Right cardiac atrium (tissue), 5 donors: ENCODE measurements around the gene IQCE. TPM values are rescaled to one million over a fixed set of nuclear protein-coding genes. Genes with fewer than 3 reads are reported as not detected.
A peak's percentile ranks its signal among the peaks of the same experiment; 100 is the strongest.
"Not testable (repeated sequence)": the region's sequence is repeated elsewhere in the genome, so short reads cannot be mapped to it uniquely, and the experiment has no call there.

Source experiments
- ATAC-seq, 2 donors: fragments of 200-7000 bp; cut with Tn5 transposase; one replicate each; pipeline versions ENCODE4 v1.8.0 to v1.9.1; 2020; ENCODE audit warnings: moderate library complexity in 2 of 2, mild to moderate bottlenecking in 1 of 2
- DNase-seq, 3 donors: peaks; one replicate each; pipeline ENCODE4 v3.0.0-alpha.2; 2020
- H3K27ac ChIP-seq: one replicate; pipeline ENCODE4 v1.5.1; 2013; ENCODE audit warnings: mild to moderate bottlenecking, low read length, control low read depth, moderate library complexity
- H3K27me3 ChIP-seq: one replicate; pipeline ENCODE4 v1.6.1; 2013; ENCODE audit not compliant: control insufficient read depth, insufficient read depth
- H3K4me1 ChIP-seq: one replicate; pipeline ENCODE4 v1.6.1; 2013; ENCODE audit warnings: low read length; ENCODE audit not compliant: control insufficient read depth, insufficient read depth
- H3K4me3 ChIP-seq: one replicate; pipeline ENCODE4 v1.5.1; 2013; ENCODE audit warnings: low read length, control low read depth
- H3K9me3 ChIP-seq: one replicate; pipeline ENCODE4 v1.6.1; 2013; ENCODE audit warnings: low read length; ENCODE audit not compliant: control insufficient read depth
- WGBS: extraction: QIAGEN DNeasy Blood & Tissue Kit; methylation state at CpG from one replicate; pipeline ENCODE4 v1.1.7; 2013; 5-methylcytosine and 5-hydroxymethylcytosine counted together
- intact Hi-C, 4 donors: fragments of 100-400 bp; cut with DNase I; formaldehyde crosslinking; loops; one replicate each; pipeline versions ENCODE4 v1.11.0 to v1.14.0; 2022 to 2023
- polyA plus RNA-seq: library from polyadenylated mRNA; stranded (reverse); fragments of 200-250 nt; gene quantifications from one replicate; pipeline ENCODE4 v1.2.3, GENCODE V29; 2013
- total RNA-seq, 4 donors: library from RNA; stranded (reverse); fragmentation: NEBNext Ultra II Directional; extraction: Animal tissue kit (Norgen Biotek cat#: 25700); gene quantifications; one replicate each; pipeline ENCODE4 v1.2.1, GENCODE V29; 2021
- donor health status: healthy with polysubstance abuse.
- donor health status: DM: no; HTN: yes; CAD: no.
- donor health status: DM: no; HTN: no; CAD: no.
- donor health status: DM: no; HTN: yes; CAD: no; lungs with severe emphysema.
- donor health status: DM: yes; HTN: yes; CAD: no.

IQCE gene
- total and polyA plus RNA-seq, 5 donors: 7.9 to 16.0 (median 15.1) TPM

- no peak overlapping the region for H3K4me3 ChIP-seq
- no peaks in the 10 kb centered on the region for H3K9me3 ChIP-seq
- ATAC-seq: no peak
- H3K4me1 ChIP-seq: no peaks in the 10 kb centered on the region
- no peak overlapping the region for H3K27ac ChIP-seq
- intact Hi-C loops: no loop called here
- no peaks in the 10 kb centered on the region for H3K27me3 ChIP-seq
- peak in 1 of 3 donors; percentile 42 for DNase-seq
- WGBS: 91% methylated on average over 31 of the region's 31 CpGs
Measured at GRCh38 chr7:2546776-2547586, 11.8 kb upstream of the IQCE start.

GRCh38 chr7:2551418-2551817 lies 7.4 kb upstream of the IQCE start:
- DNase-seq (no peak), ATAC-seq (no peak)
- Histone ChIP-seq H3K27ac (no peak overlapping the region), H3K4me1 (peaks cover 4% of the 10 kb centered on the region), H3K27me3 (no peaks in the 10 kb centered on the region), H3K4me3 (no peak overlapping the region), H3K9me3 (no peaks in the 10 kb centered on the region)
- intact Hi-C loops: loop anchor here in 1 of 4 donors (10.0 kb wide), 1 partner anchor 67 kb away; no protein-coding TSS in a partner anchor
- WGBS: 98% methylated on average over 8 of the region's 8 CpGs

- Histone ChIP-seq H3K9me3 (no peaks in the 10 kb centered on the region), H3K4me1 (peaks cover 4% of the 10 kb centered on the region), H3K27me3 (no peaks in the 10 kb centered on the region), H3K27ac (no peak overlapping the region), H3K4me3 (no peak overlapping the region)
- intact Hi-C loops: loop anchor here in 1 of 4 donors (10.0 kb wide), 1 partner anchor 68 kb away; no protein-coding TSS in a partner anchor
- 94% methylated on average over 10 of the region's 10 CpGs for WGBS
- ATAC-seq: no peak
- DNase-seq: no peak
Measured at GRCh38 chr7:2553108-2553507, 5.7 kb upstream of the IQCE start.

- intact Hi-C loops: loop anchor here in 1 of 4 donors (10.0 kb wide), 1 partner anchor 69 kb away; no protein-coding TSS in a partner anchor
- no peaks in the 10 kb centered on the region for H3K27me3 ChIP-seq
- WGBS: 76% methylated on average over 16 of the region's 16 CpGs
- ATAC-seq (no peak), DNase-seq (no peak)
- peaks cover 4% of the 10 kb centered on the region for H3K4me1 ChIP-seq
- peak overlapping the region; percentile 65 for H3K4me3 ChIP-seq
- H3K9me3 ChIP-seq: no peaks in the 10 kb centered on the region
- H3K27ac ChIP-seq: no peak overlapping the region
Measured at GRCh38 chr7:2553831-2554581, 4.8 kb upstream of the IQCE start.

GRCh38 chr7:2554661-2555111 lies 4.1 kb upstream of the IQCE start:
- ATAC-seq (no peak), DNase-seq (no peak)
- peak overlapping the region; percentile 65 for H3K4me3 ChIP-seq
- peaks cover 4% of the 10 kb centered on the region for H3K4me1 ChIP-seq
- H3K27ac ChIP-seq: no peak overlapping the region
- 5% methylated on average over 12 of the region's 12 CpGs for WGBS
- intact Hi-C loops: loop anchor here in 1 of 4 donors (10.0 kb wide), 1 partner anchor 70 kb away; no protein-coding TSS in a partner anchor
- H3K9me3 ChIP-seq: no peaks in the 10 kb centered on the region
- no peaks in the 10 kb centered on the region for H3K27me3 ChIP-seq

GRCh38 chr7:2555121-2556052 lies 3.4 kb upstream of the IQCE start, which contains the start of gene BRAT1:
TSS of gene BRAT1 (minus strand) at chr7:2555524. CDS start at chr7:2554431, 1,093 bp downstream.
- under 1% methylated on average over 79 of the region's 79 CpGs for WGBS
- Histone ChIP-seq H3K27ac (peak within 1 kb of the TSS; percentile 96), H3K4me1 (peaks cover 4% of the 10 kb centered on the region), H3K4me3 (peak within 1 kb of the TSS; percentile 65), H3K9me3 (no peaks in the 10 kb centered on the region), H3K27me3 (no peaks in the 10 kb centered on the region)
- ATAC-seq (peak; percentile 94 to 95), DNase-seq (peak; percentile 97 to 99 (median 99))
- intact Hi-C loops: loop anchor here in 1 of 4 donors (10.0 kb wide), 1 partner anchor 71 kb away; no protein-coding TSS in a partner anchor

GRCh38 chr7:2559283-2559950 lies 638 bp downstream of the IQCE start:
- Histone ChIP-seq H3K4me3 (peak overlapping the region; percentile 99), H3K27me3 (no peaks in the 10 kb centered on the region), H3K27ac (peak overlapping the region; percentile 72), H3K9me3 (no peaks in the 10 kb centered on the region), H3K4me1 (peaks cover 2% of the 10 kb centered on the region)
- DNase-seq (no peak), ATAC-seq (no peak)
- intact Hi-C loops: loop anchor here in 1 of 4 donors (10.0 kb wide), 1 partner anchor 75 kb away; no protein-coding TSS in a partner anchor
- 7% methylated on average over 53 of the region's 53 CpGs for WGBS

GRCh38 chr7:2563955-2564354 lies 5.2 kb downstream of the IQCE start:
- H3K27ac ChIP-seq, intact Hi-C loops, H3K27me3 ChIP-seq, H3K9me3 ChIP-seq, ATAC-seq, H3K4me3 ChIP-seq, H3K4me1 ChIP-seq, DNase-seq: not testable (repeated sequence)
- WGBS: 96% methylated on average over 3 of the region's 3 CpGs

- no peak for DNase-seq
- Histone ChIP-seq H3K27me3 (no peaks in the 10 kb centered on the region), H3K9me3 (no peaks in the 10 kb centered on the region), H3K4me1 (no peaks in the 10 kb centered on the region), H3K4me3 (no peak overlapping the region), H3K27ac (no peak overlapping the region)
- no peak for ATAC-seq
- intact Hi-C loops: loop anchor here in 3 of 4 donors (5.0 kb wide), 2 partner anchors 97 to 117 kb away; no protein-coding TSS in a partner anchor
- 84% methylated on average over 12 of the region's 12 CpGs for WGBS
Measured at GRCh38 chr7:2564970-2565540, 6.3 kb downstream of the IQCE start.
